Muscle of arm (tissue), 12 donors: ENCODE measurements around the gene CSRNP3. TPM values are rescaled to one million over a fixed set of nuclear protein-coding genes. Genes with fewer than 3 reads are reported as not detected.
"Not testable (repeated sequence)": the region's sequence is repeated elsewhere in the genome, so short reads cannot be mapped to it uniquely, and the experiment has no call there.

Experiments used
- DNase-seq: peaks from one replicate; pipeline ENCODE4 v3.0.0-alpha.2; 2013
- polyA plus RNA-seq, 12 donors: library from polyadenylated mRNA; unstranded; fragments of 120-200 nt; gene quantifications; one replicate each; pipeline ENCODE4 v1.2.1, GENCODE V29; 2013; ENCODE audit not compliant: insufficient read length in 12 of 12

The CSRNP3 gene
- polyA plus RNA-seq, 12 donors = 7.7 to 17.3 (median 12.2) TPM; not detected in 1

- DNase-seq = no peak
These were observed 114.7 kb downstream of the CSRNP3 start for GRCh38 chr2:165584126-165584654.

GRCh38 chr2:165586019-165586418 lies 116.5 kb downstream of the CSRNP3 start:
- no peak for DNase-seq

- no peak for DNase-seq
These were observed 117.9 kb downstream of the CSRNP3 start for GRCh38 chr2:165587335-165587938.

GRCh38 chr2:165590999-165591398 lies 121.5 kb downstream of the CSRNP3 start:
- not testable (repeated sequence) for DNase-seq

GRCh38 chr2:165593081-165593480 lies 123.6 kb downstream of the CSRNP3 start:
- DNase-seq = no peak

- no peak for DNase-seq
These were observed 124.9 kb downstream of the CSRNP3 start for GRCh38 chr2:165594231-165594934.

GRCh38 chr2:165594935-165595255 lies 125.4 kb downstream of the CSRNP3 start:
- no peak for DNase-seq

- DNase-seq = no peak
These were observed 127.3 kb downstream of the CSRNP3 start for GRCh38 chr2:165596788-165597187.

- no peak for DNase-seq
These were observed 131.8 kb downstream of the CSRNP3 start for GRCh38 chr2:165601065-165601830.

GRCh38 chr2:165601928-165602521 lies 132.5 kb downstream of the CSRNP3 start:
- no peak for DNase-seq

- no peak for DNase-seq
These were observed 140.2 kb downstream of the CSRNP3 start for GRCh38 chr2:165609672-165610071.

GRCh38 chr2:165610591-165611029 lies 141.1 kb downstream of the CSRNP3 start:
- DNase-seq = no peak

- DNase-seq = no peak
These were observed 148.4 kb downstream of the CSRNP3 start for GRCh38 chr2:165617741-165618481.

GRCh38 chr2:165618806-165619205 lies 149.3 kb downstream of the CSRNP3 start:
- no peak for DNase-seq

- DNase-seq = no peak
These were observed 151.6 kb downstream of the CSRNP3 start for GRCh38 chr2:165621086-165621560.

- DNase-seq = no peak
These were observed 153.7 kb downstream of the CSRNP3 start for GRCh38 chr2:165623161-165623560.

GRCh38 chr2:165623783-165624469 lies 154.4 kb downstream of the CSRNP3 start:
- no peak for DNase-seq

GRCh38 chr2:165624470-165624800 lies 154.9 kb downstream of the CSRNP3 start:
- DNase-seq = no peak

GRCh38 chr2:165627470-165627869 lies 158.0 kb downstream of the CSRNP3 start:
- DNase-seq = no peak

GRCh38 chr2:165629776-165630175 lies 160.3 kb downstream of the CSRNP3 start:
- no peak for DNase-seq

- DNase-seq = no peak
These were observed 160.7 kb downstream of the CSRNP3 start for GRCh38 chr2:165630236-165630635.
